Measurements from ENCODE around the gene PLPP4.

DNA sequence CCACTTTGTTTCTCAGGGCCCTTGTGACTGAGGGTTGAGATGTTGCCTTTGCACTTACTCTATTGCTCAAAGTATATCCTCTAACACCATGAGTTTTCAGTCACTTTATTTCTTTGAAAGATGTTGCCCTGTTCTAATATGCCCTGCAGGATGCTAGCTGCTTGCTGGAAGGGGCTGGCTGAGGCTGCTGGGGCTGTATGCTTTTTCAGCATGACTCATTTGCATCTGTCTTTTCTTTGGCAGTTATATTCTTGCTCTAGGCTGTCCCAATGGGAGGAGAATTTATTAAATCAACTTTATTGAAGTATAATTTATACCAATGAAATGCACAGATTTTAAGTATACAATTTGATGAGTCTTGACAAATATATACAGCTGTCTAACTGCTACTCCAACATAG, 157.7 kb downstream of the PLPP4 start:
- TF ChIP-seq, protein P1, sequence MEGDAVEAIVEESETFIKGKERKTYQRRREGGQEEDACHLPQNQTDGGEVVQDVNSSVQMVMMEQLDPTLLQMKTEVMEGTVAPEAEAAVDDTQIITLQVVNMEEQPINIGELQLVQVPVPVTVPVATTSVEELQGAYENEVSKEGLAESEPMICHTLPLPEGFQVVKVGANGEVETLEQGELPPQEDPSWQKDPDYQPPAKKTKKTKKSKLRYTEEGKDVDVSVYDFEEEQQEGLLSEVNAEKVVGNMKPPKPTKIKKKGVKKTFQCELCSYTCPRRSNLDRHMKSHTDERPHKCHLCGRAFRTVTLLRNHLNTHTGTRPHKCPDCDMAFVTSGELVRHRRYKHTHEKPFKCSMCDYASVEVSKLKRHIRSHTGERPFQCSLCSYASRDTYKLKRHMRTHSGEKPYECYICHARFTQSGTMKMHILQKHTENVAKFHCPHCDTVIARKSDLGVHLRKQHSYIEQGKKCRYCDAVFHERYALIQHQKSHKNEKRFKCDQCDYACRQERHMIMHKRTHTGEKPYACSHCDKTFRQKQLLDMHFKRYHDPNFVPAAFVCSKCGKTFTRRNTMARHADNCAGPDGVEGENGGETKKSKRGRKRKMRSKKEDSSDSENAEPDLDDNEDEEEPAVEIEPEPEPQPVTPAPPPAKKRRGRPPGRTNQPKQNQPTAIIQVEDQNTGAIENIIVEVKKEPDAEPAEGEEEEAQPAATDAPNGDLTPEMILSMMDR (IDR thresholded peaks at IDR 0.05) = no peak
- no peak for TF ChIP-seq EP300 (IDR thresholded peaks at IDR 0.05)

All from suprapubic skin (tissue), 3 donors.